Measurements from ENCODE around the gene KCNQ1OT1.

KCNQ1OT1 gene

DNA sequence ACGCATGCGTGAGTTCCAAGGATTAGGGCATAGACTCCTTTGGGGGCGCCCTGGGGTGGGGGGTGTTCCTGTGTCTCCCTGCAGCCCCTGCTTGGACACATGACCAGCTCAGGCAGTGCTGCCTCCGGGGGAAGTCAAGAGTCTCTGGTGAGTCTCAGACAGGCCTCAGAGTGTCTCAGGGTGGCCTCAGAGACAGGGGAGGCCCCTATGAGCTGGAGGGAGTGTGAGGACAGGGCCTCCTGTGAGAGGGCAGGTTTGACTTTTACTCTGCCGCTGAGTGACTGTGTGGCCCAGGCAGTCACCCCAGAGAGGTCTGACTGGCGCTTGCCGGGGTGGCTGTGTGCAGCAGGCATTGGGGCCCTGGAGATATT, 41.2 kb upstream of the KCNQ1OT1 start:
- no peak for TF ChIP-seq CTCF (IDR thresholded peaks at IDR 0.05; ENCODE audit: insufficient read depth, low read depth, low read length, missing control alignments)
- no peak for DNase-seq (ENCODE audit: low read depth)
- H3K4me3 ChIP-seq (ENCODE audit: low read depth, low read length): no peak overlapping the region

- DNase-seq (ENCODE audit: low read depth): no peak
- no peak for TF ChIP-seq CTCF (IDR thresholded peaks at IDR 0.05; ENCODE audit: insufficient read depth, low read depth, low read length, missing control alignments)
These were observed 40.6 kb upstream of the KCNQ1OT1 start for GRCh38 chr11:2740275-2740940.

DNA sequence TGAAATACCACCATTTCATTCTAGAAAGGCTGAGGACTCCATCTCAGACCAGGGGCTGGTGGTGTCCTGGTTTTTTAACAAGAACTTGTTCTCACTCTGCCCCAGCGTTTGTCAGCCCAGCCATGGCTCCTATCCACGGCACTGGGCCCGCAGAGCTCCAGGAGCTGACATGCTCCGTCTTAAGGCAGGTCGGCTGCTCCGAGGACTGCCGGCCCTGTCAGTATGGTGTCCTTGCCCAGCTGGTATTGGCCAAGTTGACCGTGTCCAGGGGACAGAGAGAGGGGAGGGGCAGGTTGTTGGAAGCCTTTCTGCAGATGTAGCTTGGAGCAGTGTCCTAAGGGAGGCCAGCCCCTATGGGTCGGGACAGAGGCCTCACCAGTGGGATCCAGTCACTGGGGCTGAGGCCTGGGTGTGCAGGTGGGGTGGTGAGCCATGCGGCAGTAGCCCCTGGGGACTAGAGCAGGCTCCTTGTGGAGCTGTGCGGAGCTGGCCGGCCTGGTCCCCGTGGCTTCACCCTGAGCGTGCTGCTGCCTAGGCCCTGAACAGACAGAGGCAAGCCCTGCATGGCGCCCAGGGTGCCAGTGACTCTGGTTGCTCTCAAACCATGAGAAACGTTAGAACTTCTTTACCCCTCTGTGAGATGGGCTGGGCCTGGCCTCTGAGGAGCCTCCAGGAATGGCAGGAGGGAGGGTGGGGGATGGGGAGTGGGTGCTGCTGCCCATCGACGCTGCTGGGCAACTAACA, 39.9 kb upstream of the KCNQ1OT1 start:
- H3K4me3 ChIP-seq (ENCODE audit: low read depth, low read length): no peak overlapping the region
- TF ChIP-seq CTCF (IDR thresholded peaks at IDR 0.05; ENCODE audit: insufficient read depth, low read depth, low read length, missing control alignments): no peak
- no peak for DNase-seq (ENCODE audit: low read depth)

More at GRCh38 chr11:2740275-2740940, 40.6 kb upstream of the KCNQ1OT1 start:
- no peak overlapping the region for H3K4me3 ChIP-seq (ENCODE audit: low read depth, low read length)

DNA sequence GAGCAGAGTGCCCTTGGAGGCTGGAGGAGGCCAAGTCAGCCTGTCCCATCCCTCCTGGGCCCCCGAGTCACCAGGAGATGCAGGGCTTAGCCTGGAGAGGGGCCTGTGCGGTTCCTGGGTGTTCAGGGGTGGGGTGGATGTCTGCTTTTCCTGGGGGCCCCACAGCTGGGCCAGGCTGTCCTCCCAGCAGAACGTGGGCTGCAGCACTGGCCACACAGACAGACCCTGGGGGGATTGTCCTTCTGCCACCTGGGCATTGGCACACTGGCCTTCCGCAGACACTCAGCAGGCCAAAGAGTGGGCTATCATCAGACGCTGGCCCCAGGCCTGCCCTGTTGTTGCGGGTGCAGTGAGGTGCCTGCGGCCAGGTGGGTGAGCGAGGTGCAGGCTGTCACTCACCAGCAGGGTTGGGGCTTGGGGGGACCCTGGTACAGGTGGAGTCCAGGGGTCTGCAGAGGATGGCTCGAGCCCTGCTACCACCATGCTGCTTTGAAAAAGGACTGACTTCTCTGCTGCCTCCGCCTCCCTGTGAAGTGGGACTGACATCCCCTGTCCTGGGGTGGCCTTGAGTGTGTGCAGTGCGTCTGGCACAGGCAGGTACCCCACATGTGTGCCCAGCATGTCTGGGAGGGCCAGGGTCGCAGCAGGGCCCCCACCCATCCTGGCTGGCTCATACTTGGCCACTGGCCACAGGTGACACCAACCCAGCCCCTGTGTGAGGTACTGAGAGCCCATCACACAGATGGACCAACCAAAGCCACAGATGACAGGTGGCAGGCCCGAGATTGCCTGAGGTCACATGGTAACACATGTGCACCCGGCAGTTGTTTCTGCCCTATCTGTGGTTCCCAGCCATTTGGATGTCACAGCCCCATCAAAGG, 39.0 kb upstream of the KCNQ1OT1 start:
- no peak overlapping the region for H3K4me3 ChIP-seq (ENCODE audit: low read depth, low read length)
- DNase-seq (ENCODE audit: low read depth): no peak
- TF ChIP-seq CTCF (IDR thresholded peaks at IDR 0.05; ENCODE audit: insufficient read depth, low read depth, low read length, missing control alignments): no peak

DNA sequence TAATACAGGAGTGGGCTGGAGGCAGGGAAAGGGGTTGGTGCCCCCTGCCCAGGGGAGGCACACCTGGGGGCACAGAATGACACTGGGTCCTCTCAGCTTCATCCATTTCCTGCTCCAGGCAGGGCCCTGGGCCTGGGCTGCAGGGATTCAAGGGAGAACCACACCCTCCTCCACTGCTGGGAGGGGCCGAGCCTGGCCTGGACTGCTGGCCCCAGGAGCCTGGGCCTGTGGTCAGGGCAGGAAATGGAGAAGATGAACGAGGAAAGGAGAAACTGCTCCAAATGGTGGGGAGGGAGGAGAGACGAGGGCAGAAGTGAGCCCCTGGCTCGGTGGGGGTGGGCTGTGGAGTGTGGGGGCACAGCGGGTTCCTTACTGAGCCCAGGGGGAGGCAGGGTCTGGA, 38.1 kb upstream of the KCNQ1OT1 start:
- TF ChIP-seq CTCF (IDR thresholded peaks at IDR 0.05; ENCODE audit: insufficient read depth, low read depth, low read length, missing control alignments): no peak
- no peak overlapping the region for H3K4me3 ChIP-seq (ENCODE audit: low read depth, low read length)
- DNase-seq (ENCODE audit: low read depth): no peak

- DNase-seq (ENCODE audit: low read depth): no peak
- TF ChIP-seq CTCF (IDR thresholded peaks at IDR 0.05; ENCODE audit: insufficient read depth, low read depth, low read length, missing control alignments): no peak
These were observed 37.4 kb upstream of the KCNQ1OT1 start for GRCh38 chr11:2737226-2737590.

More at GRCh38 chr11:2737226-2737590, 37.4 kb upstream of the KCNQ1OT1 start:
- H3K4me3 ChIP-seq (ENCODE audit: low read depth, low read length): no peak overlapping the region
